ENCODE measurements around the gene HARS2. TPM values are rescaled to one million over a fixed set of nuclear protein-coding genes. Genes with fewer than 3 reads are reported as not detected.
A peak's percentile ranks its signal among the peaks of the same experiment; 100 is the strongest.
"Not testable (repeated sequence)": the region's sequence is repeated elsewhere in the genome, so short reads cannot be mapped to it uniquely, and the experiment has no call there.

HARS2 gene
- total RNA-seq, 1 donor from 2014 or later: 33.9 TPM

DNA sequence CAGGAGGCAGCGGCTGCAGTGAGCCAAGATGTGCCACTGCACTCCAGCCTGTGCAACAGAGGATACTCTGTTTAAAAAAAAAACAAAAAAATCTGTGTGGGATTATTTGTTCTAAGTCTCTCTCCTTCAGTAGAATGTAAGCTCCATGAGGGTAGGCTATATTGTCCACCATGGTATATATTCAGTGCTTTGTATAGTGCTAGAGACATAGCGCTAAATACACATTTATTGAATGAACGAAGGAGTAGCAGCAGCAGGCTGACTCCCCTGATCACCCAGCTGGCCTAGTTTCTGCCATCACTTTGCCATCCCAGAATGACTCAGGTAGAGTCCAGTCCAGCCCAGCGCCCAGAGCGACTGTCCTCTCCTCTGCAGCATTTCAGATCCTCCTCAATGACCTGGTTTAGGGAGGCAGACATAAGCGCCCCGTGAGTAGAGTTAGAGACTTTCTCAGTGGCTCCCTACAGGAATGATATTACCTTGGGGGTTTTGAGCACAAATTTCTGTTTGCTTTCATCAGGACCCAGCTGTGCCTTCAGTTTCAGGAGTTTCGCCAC is 801 bp upstream of the HARS2 start:
- no peak for DNase-seq (ENCODE audit: low read depth)
- peak overlapping the region; percentile 76 for H3K4me3 ChIP-seq (ENCODE audit: low read depth, low read length)
- TF ChIP-seq, protein P1, sequence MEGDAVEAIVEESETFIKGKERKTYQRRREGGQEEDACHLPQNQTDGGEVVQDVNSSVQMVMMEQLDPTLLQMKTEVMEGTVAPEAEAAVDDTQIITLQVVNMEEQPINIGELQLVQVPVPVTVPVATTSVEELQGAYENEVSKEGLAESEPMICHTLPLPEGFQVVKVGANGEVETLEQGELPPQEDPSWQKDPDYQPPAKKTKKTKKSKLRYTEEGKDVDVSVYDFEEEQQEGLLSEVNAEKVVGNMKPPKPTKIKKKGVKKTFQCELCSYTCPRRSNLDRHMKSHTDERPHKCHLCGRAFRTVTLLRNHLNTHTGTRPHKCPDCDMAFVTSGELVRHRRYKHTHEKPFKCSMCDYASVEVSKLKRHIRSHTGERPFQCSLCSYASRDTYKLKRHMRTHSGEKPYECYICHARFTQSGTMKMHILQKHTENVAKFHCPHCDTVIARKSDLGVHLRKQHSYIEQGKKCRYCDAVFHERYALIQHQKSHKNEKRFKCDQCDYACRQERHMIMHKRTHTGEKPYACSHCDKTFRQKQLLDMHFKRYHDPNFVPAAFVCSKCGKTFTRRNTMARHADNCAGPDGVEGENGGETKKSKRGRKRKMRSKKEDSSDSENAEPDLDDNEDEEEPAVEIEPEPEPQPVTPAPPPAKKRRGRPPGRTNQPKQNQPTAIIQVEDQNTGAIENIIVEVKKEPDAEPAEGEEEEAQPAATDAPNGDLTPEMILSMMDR (IDR thresholded peaks at IDR 0.05; ENCODE audit: insufficient read depth, low read length, poor library complexity, severe bottlenecking): no peak
- H3K27me3 ChIP-seq (ENCODE audit: control insufficient read depth, insufficient read depth, low read length): no peaks in the 10 kb centered on the region
- peaks cover 3% of the 10 kb centered on the region for H3K36me3 ChIP-seq (ENCODE audit: control insufficient read depth, insufficient read depth, low read length)

GRCh38 chr5:140694276-140694675 is 3.0 kb downstream of the HARS2 start:
- H3K36me3 ChIP-seq (ENCODE audit: control insufficient read depth, insufficient read depth, low read length): peaks cover 5% of the 10 kb centered on the region
- TF ChIP-seq, protein P1 (IDR thresholded peaks at IDR 0.05; ENCODE audit: insufficient read depth, low read length, poor library complexity, severe bottlenecking): no peak
- H3K27me3 ChIP-seq (ENCODE audit: control insufficient read depth, insufficient read depth, low read length): no peaks in the 10 kb centered on the region
- H3K4me3 ChIP-seq (ENCODE audit: low read depth, low read length): no peak overlapping the region
- no peak for DNase-seq (ENCODE audit: low read depth)

GRCh38 chr5:140696891-140697492 is 5.7 kb downstream of the HARS2 start:
- H3K4me3 ChIP-seq (ENCODE audit: low read depth, low read length): no peak overlapping the region
- TF ChIP-seq, protein P1 (IDR thresholded peaks at IDR 0.05; ENCODE audit: insufficient read depth, low read length, poor library complexity, severe bottlenecking): no peak
- no peaks in the 10 kb centered on the region for H3K27me3 ChIP-seq (ENCODE audit: control insufficient read depth, insufficient read depth, low read length)
- peaks cover 5% of the 10 kb centered on the region for H3K36me3 ChIP-seq (ENCODE audit: control insufficient read depth, insufficient read depth, low read length)
- DNase-seq (ENCODE audit: low read depth): no peak

- Histone ChIP-seq H3K27me3 (ENCODE audit: control insufficient read depth, insufficient read depth, low read length) (no peaks in the 10 kb centered on the region), H3K4me3 (ENCODE audit: low read depth, low read length) (peak within 1 kb of the TSS; percentile 81), H3K36me3 (ENCODE audit: control insufficient read depth, insufficient read depth, low read length) (peaks cover 3% of the 10 kb centered on the region)
- peak; percentile 100 for DNase-seq (ENCODE audit: low read depth)
- TF ChIP-seq, protein P1 (IDR thresholded peaks at IDR 0.05; ENCODE audit: insufficient read depth, low read length, poor library complexity, severe bottlenecking): no peak
These were observed 9.2 kb downstream of the HARS2 start, which contains the start of gene ZMAT2 for GRCh38 chr5:140700177-140701144. ZMAT2 (plus strand) TSS chr5:140700447; CDS start chr5:140700461, 14 bp downstream.

- TF ChIP-seq, protein P1 (IDR thresholded peaks at IDR 0.05; ENCODE audit: insufficient read depth, low read length, poor library complexity, severe bottlenecking): no peak
- no peak for DNase-seq (ENCODE audit: low read depth)
- H3K36me3 ChIP-seq (ENCODE audit: control insufficient read depth, insufficient read depth, low read length): peaks cover 1% of the 10 kb centered on the region
- H3K4me3 ChIP-seq (ENCODE audit: low read depth, low read length): no peak overlapping the region
- no peaks in the 10 kb centered on the region for H3K27me3 ChIP-seq (ENCODE audit: control insufficient read depth, insufficient read depth, low read length)
These were observed 16.6 kb downstream of the HARS2 start for GRCh38 chr5:140707812-140708211.

- DNase-seq (ENCODE audit: low read depth): not testable (repeated sequence)
These were observed 17.5 kb downstream of the HARS2 start for GRCh38 chr5:140708787-140709186.

More at GRCh38 chr5:140708787-140709186, 17.5 kb downstream of the HARS2 start:
- H3K27me3 ChIP-seq (ENCODE audit: control insufficient read depth, insufficient read depth, low read length); H3K4me3 ChIP-seq (ENCODE audit: low read depth, low read length); H3K36me3 ChIP-seq (ENCODE audit: control insufficient read depth, insufficient read depth, low read length): not testable (repeated sequence)
